ENCODE measurements around the gene KIF1A. TPM values are rescaled to one million over a fixed set of nuclear protein-coding genes. Genes with fewer than 3 reads are reported as not detected.

KIF1A gene
- total RNA-seq, 1 experiment from 2014 or later: not detected

DNA sequence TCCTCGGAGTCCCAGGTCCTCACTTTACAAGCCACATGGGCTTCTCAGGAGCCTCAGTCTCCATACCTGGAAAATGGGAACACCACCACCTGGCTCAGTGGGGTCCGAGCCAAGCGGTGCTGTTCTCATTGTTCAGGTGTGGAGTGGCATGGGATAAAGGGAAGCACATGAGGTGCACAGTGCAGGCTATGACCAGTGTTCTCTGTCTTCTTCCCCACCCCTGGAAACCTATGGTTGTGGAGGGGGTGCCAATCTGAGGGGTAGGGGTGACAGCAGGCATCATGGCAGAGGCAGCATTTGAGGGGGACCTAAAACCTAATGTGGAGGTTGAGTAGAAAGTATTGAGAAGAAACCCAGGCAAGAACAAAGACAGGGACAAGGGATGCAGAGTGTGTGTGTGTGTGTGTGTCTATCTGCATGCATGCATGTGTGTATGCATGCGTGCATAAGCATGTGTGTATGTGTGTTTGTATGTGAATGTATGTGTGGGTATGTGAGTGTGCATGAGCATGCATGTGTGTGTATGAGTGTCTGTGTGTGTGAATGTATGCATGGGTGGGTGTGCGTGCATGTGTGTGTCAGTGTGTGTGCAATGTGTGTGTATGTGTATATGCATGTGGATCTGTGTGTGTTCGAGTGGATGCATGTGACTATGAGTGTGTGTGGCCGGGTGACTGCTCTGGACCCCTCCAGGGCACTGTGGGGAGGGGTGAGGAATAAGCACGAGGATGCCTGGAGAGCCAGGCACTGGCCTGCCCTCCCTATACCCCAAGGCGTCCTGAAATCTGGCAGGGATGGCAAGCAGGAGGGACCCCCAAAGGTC is 4.0 kb downstream of the KIF1A start:
- Histone ChIP-seq H3K27me3 (peaks cover 15% of the 10 kb centered on the region), H3K4me3 (no peak overlapping the region), H3K36me3 (no peaks in the 10 kb centered on the region), H3K9me3 (no peaks in the 10 kb centered on the region)
- no peak for DNase-seq

DNA sequence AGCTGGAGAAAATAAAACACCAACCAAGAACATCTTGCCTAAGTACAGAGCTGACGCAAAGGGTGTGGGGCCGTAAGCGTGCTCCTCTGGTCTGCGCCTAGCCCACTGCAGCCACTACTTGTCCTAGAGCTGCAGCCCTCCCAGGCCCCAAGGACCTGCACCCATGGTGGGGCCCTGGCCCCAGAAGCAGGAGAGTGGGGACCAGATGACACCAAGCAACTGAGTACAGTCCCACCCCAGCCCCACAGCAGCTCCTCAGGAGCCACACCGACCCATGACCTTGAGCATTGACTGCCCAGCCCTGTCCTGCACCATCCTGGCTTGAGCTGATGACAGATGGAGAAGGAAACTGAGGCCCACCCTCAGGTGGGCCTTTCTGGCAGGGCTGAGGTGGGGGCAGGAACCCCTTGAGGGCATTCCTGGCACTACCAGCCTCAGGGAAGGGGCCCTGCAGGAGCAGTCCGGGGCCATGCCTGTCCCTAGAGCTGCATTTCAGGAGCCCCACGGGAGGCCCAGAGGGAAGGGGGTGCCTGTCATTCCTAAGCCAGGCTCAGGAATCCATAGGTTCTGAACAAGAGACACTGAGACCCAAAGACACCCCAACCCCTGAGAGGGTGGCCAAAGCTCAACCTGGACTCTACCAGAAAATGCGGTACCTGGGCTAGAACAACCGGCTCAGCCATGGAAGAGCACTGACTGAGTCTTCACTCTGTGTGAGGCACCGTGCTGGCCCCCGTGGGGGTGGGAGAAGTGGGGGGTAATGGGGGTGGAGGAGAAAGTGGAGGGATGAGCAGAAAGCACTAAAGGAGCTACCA is 4.9 kb downstream of the KIF1A start:
- Histone ChIP-seq H3K27me3 (peaks cover 8% of the 10 kb centered on the region), H3K9me3 (no peaks in the 10 kb centered on the region), H3K36me3 (no peaks in the 10 kb centered on the region), H3K4me3 (no peak overlapping the region)
- no peak for DNase-seq

DNA sequence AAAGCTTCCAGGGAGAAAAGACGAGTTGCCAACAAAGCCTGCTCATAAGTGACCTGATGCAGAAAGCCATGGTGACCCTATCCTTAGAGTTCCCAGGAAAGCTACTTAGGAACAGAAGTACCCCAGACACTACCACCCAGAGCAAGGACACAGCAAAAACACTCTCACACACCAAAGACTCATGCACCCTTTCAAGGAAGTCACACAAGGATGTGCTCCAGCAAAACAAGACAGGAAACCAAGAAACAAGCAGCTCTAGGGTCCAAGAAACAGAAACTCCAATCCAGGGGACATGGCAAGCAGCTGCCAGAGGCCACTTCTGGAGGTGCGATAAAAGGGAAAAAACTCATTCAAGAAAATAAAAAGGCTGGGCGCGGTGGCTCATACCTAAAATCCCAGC is 5.7 kb downstream of the KIF1A start:
- Histone ChIP-seq H3K4me3 (no peak overlapping the region), H3K36me3 (no peaks in the 10 kb centered on the region), H3K9me3 (no peaks in the 10 kb centered on the region), H3K27me3 (peaks cover 3% of the 10 kb centered on the region; the same call in 1 of the 2 replicates)
- DNase-seq: no peak

DNA sequence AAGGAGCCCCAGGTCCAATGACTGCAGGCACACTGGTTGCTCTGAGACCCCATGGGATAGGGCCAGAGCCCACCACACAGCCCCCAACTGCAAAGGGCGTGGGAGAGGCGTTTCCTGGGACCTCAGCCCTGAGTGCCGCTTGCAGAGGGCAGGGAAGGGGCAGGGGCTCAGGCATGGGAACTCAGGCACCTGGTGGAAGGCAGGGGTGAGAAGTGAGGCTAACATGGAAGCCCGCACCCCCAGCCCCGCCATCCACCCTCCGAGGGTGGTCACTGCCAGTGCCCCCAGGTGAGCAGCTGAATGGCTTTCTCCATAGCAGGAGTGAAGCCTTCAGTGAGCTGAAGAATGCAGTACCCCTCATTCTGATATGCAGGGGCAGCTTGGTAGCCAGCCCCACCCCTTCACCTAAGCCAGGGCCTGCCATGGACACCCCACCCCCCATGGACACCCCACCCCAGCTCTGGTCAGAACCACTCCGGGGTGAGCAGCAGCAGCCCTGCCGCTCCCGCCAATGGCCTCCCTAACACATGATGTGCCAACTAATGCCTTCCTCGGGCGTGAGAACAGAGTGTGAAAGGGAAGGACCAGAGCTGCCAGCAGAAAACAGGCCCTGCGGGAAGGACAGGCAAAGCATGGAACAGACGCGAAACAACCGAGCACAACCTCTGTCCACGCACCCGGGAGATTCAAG is 6.6 kb downstream of the KIF1A start:
- Histone ChIP-seq H3K36me3 (no peaks in the 10 kb centered on the region), H3K9me3 (no peaks in the 10 kb centered on the region), H3K4me3 (no peak overlapping the region), H3K27me3 (no peaks in the 10 kb centered on the region)
- no peak for DNase-seq

DNA sequence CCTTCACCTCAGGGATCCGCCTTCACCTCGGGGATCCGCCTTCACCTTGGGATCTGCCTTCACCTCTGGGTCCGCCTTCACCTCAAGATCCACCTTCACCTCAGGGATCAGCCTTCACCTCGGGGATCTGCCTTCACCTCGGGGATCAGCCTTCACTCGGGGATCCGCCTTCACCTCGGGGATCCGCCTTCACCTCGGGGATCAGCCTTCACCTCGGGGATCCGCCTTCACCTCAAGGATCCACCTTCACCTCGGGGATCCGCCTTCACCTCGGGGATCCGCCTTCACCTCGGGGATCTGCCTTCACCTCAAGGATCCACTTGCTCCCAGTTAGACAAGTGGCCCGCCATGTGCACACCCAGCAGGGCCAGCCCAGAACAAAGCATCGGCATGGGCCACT is 7.3 kb downstream of the KIF1A start:
- no peaks in the 10 kb centered on the region for H3K9me3 ChIP-seq
- no peak overlapping the region for H3K4me3 ChIP-seq
- H3K27me3 ChIP-seq: peaks cover 4% of the 10 kb centered on the region; the same call in 1 of the 2 replicates
- no peaks in the 10 kb centered on the region for H3K36me3 ChIP-seq
- no peak for DNase-seq

DNA sequence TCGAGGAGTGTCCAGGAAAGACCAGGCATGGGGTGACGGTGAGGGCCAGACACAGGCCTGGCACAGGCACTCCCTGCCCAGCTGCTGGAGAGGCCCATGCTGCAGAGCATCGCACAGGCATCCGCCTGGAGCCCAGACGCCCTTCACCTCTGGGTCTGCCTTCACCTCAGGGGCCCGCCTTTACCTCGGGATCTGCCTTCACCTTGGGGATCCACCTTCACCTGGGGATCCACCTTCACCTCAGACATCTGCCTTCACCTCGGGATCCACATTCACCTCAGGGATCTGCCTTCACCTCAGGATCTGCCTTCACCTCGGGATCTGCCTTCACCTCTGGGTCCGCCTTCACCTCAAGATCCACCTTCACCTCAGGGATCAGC is 7.7 kb downstream of the KIF1A start:
- Histone ChIP-seq H3K27me3 (peaks cover 4% of the 10 kb centered on the region; the same call in 1 of the 2 replicates), H3K4me3 (no peak overlapping the region), H3K9me3 (no peaks in the 10 kb centered on the region), H3K36me3 (no peaks in the 10 kb centered on the region)
- no peak for DNase-seq

DNA sequence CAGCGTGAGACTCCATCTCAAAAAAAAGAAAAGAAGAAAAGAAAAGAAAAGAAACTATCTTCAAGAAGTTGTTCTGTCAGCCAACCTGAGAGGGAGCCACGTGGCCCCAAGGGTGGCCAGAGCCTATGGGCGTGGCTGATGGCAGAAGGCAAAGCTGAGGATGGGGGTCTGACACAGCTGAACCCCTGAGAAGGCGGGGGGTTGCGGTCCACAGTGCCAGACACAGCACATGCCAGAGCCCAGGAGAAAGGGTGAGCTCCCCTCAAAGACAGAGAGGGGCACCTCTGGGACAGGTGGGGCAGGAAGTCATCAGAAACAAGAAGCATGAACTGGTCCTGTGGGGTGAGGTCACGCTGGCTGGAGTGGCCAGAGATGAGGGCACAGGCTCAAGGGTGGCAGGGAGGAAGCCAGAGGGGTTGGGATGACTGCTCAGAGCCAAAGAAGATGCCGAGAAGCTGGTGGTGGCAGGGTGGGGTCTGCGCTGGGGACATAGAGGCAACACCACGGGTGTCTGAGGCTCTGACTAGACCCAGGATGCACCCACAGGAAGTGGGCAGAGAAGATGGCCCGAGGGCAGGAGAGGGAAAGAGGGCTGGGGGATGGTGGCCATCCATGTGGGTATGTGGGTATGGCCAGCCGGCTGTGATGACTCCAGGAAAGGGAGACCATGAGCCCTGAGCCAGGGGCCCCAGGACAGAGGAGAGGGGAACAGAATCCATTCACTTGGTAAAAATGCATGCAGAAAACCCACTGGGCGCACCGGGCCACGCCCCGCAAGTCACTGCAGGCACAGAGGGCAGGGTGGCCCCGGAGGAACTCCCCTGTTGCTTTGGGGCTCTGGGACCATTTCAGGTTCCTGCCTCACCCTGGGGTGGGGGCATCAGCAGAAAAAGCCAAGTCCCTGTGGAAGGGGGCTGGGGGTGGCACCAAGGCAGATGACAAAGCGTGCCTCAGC is 8.4 kb downstream of the KIF1A start:
- no peaks in the 10 kb centered on the region for H3K9me3 ChIP-seq
- no peak for DNase-seq

DNA sequence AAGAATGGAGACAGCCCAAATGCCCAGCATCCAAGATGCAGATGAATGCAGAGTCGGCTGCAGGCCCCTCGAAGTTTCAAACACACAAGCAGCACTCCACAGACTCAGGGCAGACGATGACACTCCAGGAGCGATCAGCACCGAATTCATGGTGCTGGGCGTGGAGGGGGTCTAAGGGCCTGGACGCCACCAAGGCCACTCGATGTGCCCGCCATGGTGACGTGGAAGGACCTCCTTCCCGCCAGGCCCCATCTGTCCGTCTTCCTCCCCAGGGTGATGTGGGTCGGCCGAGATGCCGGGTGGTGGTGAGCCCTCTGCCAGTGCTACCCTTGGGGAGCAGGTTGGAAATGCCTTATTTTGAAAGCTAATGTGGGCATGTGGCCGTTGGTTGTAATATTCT is 9.4 kb downstream of the KIF1A start:
- no peak overlapping the region for H3K4me3 ChIP-seq
- no peaks in the 10 kb centered on the region for H3K9me3 ChIP-seq
- peaks cover 10% of the 10 kb centered on the region for H3K27me3 ChIP-seq
- no peaks in the 10 kb centered on the region for H3K36me3 ChIP-seq
- no peak for DNase-seq

More for the DNA sequence above, 8.4 kb downstream of the KIF1A start:
- Histone ChIP-seq H3K4me3 (no peak overlapping the region), H3K27me3 (peaks cover 4% of the 10 kb centered on the region; the same call in 1 of the 2 replicates), H3K36me3 (no peaks in the 10 kb centered on the region)

DNA sequence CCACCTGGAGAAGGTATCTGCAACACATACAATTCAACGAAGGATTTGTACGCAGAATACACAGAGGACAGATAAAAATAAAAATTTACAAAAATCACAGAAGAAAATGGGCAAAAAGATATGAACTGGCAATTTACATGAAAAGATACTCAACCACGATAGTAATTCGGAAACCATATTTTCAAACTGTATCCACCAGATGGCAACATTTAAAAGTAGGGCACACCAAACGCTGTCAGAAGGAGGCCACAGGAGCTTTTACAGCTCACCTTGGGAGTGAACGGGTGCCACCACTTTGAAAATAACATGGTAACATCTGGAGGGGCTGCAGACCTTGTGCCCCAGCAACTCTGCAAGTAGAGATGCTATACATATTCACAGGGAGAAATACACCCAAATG is 9.8 kb downstream of the KIF1A start:
- Histone ChIP-seq H3K36me3 (no peaks in the 10 kb centered on the region), H3K27me3 (peaks cover 10% of the 10 kb centered on the region), H3K4me3 (no peak overlapping the region), H3K9me3 (no peaks in the 10 kb centered on the region)
- no peak for DNase-seq

DNA sequence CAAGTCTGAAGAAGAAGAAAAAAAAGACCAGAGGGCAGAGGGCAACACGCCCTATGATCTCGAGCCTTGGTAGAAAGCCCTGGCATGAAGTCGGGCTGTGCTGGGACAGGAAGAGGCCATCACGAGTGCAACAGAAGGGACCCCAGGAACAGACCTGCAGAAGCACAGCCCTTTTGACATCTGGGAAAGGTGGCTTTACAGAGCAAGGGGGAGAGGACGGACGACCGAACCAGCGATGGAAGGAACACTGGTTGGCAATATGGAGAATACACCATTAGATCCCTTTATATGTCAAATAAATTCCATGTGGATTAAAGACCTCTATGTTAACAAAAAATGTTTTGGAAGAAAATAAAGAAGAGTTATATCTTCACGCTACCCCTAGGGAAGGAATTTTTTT is 10.7 kb downstream of the KIF1A start:
- Histone ChIP-seq H3K27me3 (peaks cover 10% of the 10 kb centered on the region), H3K9me3 (no peaks in the 10 kb centered on the region)

DNA sequence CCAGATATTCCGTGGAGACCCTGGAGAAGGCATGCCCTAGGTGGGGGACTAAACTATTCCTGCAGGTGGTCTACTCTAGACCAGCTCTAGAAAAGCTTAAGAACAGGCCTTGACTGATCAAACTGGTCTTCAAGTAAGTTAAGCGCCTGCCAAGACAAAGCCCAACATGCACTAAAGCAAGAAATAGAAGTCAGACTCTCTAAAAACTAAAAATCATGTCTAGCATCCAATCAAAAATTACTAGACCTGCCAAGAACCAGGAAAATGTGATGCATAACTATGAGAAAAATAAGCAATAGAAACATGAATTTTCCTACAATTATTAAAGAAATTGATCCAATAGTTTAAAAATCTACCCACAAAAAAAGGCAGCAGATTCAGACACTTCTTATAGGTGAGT is 13.6 kb downstream of the KIF1A start:
- peaks cover 12% of the 10 kb centered on the region for H3K27me3 ChIP-seq
- DNase-seq: no peak
- H3K36me3 ChIP-seq: no peaks in the 10 kb centered on the region
- no peak overlapping the region for H3K4me3 ChIP-seq
- 0 out of 2 replicates have a peak, but pooled peaks cover under 1% of the 10 kb centered on the region for H3K9me3 ChIP-seq

More for the DNA sequence above, 10.7 kb downstream of the KIF1A start:
- Histone ChIP-seq H3K36me3 (no peaks in the 10 kb centered on the region), H3K4me3 (no peak overlapping the region)
- no peak for DNase-seq

DNA sequence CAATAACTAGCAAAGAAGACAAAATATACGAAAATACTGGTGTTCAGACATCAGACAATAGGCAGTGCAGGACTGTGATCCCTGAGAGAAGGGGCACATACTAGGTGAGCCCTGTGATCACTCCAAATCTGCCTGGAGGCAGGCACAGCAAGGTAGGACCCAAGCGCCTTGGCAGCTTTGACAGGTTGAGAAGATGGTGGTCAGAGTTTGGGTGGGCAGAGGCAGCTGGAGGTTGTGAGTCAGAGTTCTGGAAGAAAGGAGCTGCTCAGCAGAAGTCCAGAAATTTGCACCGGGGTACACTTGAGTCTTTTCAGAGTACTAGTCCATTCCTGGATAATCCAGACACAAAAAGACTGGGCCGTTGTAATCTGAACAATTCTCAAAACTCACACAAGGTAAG is 14.0 kb downstream of the KIF1A start:
- Histone ChIP-seq H3K4me3 (no peak overlapping the region), H3K9me3 (peaks cover 4% of the 10 kb centered on the region; the same call in 1 of the 2 replicates), H3K36me3 (no peaks in the 10 kb centered on the region), H3K27me3 (peaks cover 14% of the 10 kb centered on the region)
- DNase-seq: no peak

DNA sequence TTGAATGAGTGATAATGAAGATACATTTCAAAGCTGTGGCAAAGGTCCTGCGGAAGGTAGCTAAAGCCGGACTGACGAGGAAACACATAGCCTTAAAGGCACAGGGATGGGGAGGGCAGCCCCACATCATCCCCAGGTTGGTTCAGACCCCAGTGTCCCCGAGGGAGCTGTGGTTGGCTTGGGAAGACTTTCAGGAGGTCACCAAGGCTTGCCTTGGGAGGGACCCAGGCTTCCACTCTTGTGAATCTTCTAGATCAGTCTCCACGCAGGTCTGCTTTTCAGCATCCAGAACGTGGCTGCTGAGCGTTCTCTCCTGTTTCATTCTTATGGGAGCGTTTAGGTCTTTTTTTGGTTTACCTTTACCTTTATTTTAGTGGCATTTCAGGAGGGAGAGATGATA is 16.8 kb downstream of the KIF1A start:
- Histone ChIP-seq H3K36me3 (no peaks in the 10 kb centered on the region), H3K9me3 (peaks cover 6% of the 10 kb centered on the region; the same call in 1 of the 2 replicates), H3K27me3 (peaks cover 25% of the 10 kb centered on the region), H3K4me3 (no peak overlapping the region)
- DNase-seq: no peak

DNA sequence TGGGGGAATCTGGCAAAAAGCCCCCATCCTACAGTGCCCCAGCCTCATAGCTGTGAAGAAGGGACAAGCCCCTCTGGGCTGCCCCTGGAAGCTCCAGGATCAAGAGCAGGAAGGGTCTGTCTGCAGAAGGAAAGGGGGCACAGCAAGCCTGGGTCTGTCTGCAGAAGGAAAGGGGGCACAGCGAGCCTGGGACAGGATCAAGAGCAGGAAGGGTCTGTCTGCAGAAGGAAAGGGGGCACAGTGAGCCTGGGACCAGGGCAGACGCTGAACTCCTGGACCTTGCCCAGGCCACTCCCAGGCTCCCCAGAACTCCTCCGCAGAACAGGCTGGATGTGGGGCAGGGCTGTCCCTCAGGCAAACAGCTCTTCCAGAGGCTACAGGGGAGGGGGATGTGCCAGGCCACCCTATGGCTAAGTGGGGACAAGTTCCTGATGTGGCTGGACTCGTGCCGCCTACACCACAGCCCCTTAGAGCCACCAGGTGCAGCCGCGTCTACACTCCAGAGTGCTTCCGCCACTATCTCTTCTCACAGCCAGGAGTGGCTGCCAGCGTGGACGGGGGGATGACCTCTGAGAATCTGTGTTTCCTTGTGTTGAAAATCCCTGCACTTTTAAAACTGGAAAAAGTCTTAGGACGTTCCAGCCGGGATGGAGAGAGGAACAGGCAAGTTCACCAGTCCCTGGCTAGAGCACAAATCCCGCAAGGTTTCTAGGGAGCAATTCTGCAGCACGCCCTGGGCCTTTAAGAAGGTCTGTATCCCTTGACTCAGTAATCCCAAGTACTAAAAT is 20.8 kb downstream of the KIF1A start:
- H3K9me3 ChIP-seq: peaks cover 6% of the 10 kb centered on the region; the same call in 1 of the 2 replicates
- H3K4me3 ChIP-seq: no peak overlapping the region
- peaks cover 16% of the 10 kb centered on the region; the same call in 1 of the 2 replicates for H3K27me3 ChIP-seq
- no peaks in the 10 kb centered on the region for H3K36me3 ChIP-seq
- no peak for DNase-seq

DNA sequence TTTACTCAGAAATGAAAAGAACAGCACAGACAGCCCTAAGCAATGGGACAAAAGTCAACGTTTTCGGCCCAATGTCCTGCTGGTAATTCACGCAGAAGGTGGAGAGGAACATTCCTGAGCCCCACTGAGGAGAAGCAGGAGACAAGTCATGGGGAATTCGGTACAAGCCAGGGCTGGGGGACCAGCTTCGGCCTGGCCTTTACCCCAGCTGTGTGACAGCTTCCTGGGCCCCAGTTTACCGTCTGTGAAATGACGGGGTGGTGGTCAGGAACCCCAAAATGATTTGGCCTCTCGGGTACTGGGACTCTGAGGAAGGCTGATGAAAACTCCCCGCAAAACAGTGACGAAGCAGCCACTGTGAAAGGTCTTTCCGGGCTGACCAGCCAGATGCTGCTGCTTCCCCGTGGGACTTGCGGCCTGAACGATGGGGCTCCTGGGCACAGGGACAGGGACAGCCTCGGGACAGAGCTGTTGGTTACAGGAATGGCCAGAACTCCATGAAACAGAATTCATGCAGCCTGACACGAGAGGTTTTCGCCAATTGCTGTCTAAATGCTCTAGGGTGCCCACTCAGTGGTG is 21.6 kb downstream of the KIF1A start:
- no peak overlapping the region for H3K4me3 ChIP-seq
- H3K27me3 ChIP-seq: peaks cover 16% of the 10 kb centered on the region; the same call in 1 of the 2 replicates
- no peaks in the 10 kb centered on the region for H3K36me3 ChIP-seq
- no peak for DNase-seq
- H3K9me3 ChIP-seq: peaks cover 6% of the 10 kb centered on the region; the same call in 1 of the 2 replicates

All from MG63 (cell line).